B cell (primary cell): ENCODE data around the gene EIF3I. TPM values are rescaled to one million over a fixed set of nuclear protein-coding genes. Genes with fewer than 3 reads are reported as not detected.
A peak's percentile ranks its signal among the peaks of the same experiment; 100 is the strongest.

ENCODE experiments used
- ATAC-seq: fragments of 200-7000 bp; cut with Tn5 transposase; one replicate; pipeline ENCODE4 v1.10.0; 2021; ENCODE audit warnings: low read depth, mild to moderate bottlenecking, moderate number of reproducible peaks, moderate library complexity
- CTCF ChIA-PET: fragments of 350-600 bp; sonication (Branson Sonifier 250); formaldehyde crosslinking; loops from one replicate; lab custom pipeline; 2021; ENCODE audit warnings: antibody characterized with exemption, inconsistent platforms; lab: Charles Lee
- POLR2A ChIA-PET: fragments of 350-600 bp; sonication (Branson Sonifier 250); formaldehyde crosslinking; loops from one replicate; lab custom pipeline; 2021; ENCODE audit warnings: antibody characterized with exemption; lab: Charles Lee
- DNase-seq: peaks from one replicate; pipeline ENCODE4 v3.0.0; 2013
- H2AFZ ChIP-seq: 2 replicates; pipeline ENCODE4 v1.6.1; 2012; ENCODE audit warnings: mild to moderate bottlenecking, low read depth, low read length; ENCODE audit not compliant: insufficient read depth, poor library complexity, severe bottlenecking
- H3K27ac ChIP-seq, 2 donors: 1 replicate in 1 of 2; 2 replicates in 1 of 2; pipeline ENCODE4 v1.5.1; 2012 to 2013; ENCODE audit warnings: low read length in 2 of 2, mild to moderate bottlenecking in 2 of 2, moderate library complexity in 1 of 2
- H3K27me3 ChIP-seq, 4 experiments: fragments of 200-600 bp in 1 of 4; sonication (generic) in 1 of 4; replicated peaks in 1 of 4; 1 replicate in 2 of 4; 2 replicates in 2 of 4; pipeline versions ENCODE4 v1.6.1 to v1.7.0; 2013 to 2016; ENCODE audit warnings: low read length in 3 of 4, mild to moderate bottlenecking in 2 of 4, mixed read lengths in 1 of 4, moderate library complexity in 1 of 4; ENCODE audit not compliant: insufficient read depth in 4 of 4, control insufficient read depth in 3 of 4; ENCODE audit errors: control extremely low read depth in 1 of 4
- H3K36me3 ChIP-seq, 2 experiments: replicated peaks in 1 of 2; 1 replicate in 1 of 2; 2 replicates in 1 of 2; pipeline versions ENCODE4 v1.6.1 to v1.7.1; 2013; ENCODE audit warnings: low read length in 1 of 2; ENCODE audit not compliant: insufficient read depth in 2 of 2, control insufficient read depth in 1 of 2; ENCODE audit errors: control extremely low read depth in 1 of 2, extremely low read depth in 1 of 2
- H3K4me1 ChIP-seq, 2 donors: fragments of 200-600 bp in 1 of 2; sonication (generic) in 1 of 2; 1 replicate in 1 of 2; 2 replicates in 1 of 2; pipeline versions ENCODE4 v1.5.1 to v1.6.1; 2013 to 2017; ENCODE audit warnings: low read length in 2 of 2; ENCODE audit not compliant: control insufficient read depth in 2 of 2, insufficient read depth in 2 of 2
- H3K4me2 ChIP-seq: replicated peaks from 2 replicates; pipeline ENCODE3; 2012; ENCODE audit warnings: mild to moderate bottlenecking, low read depth, low read length; ENCODE audit not compliant: poor library complexity, severe bottlenecking
- H3K4me3 ChIP-seq, 5 experiments: fragments of 200-600 bp in 1 of 5; sonication (generic) in 1 of 5; 1 replicate in 3 of 5; 2 replicates in 2 of 5; pipeline versions ENCODE4 v1.5.1 to v1.7.0; 2011 to 2016; ENCODE audit warnings: low read length in 4 of 5, mild to moderate bottlenecking in 4 of 5, low read depth in 2 of 5, control low read depth in 1 of 5, moderate library complexity in 1 of 5; ENCODE audit not compliant: insufficient read depth in 1 of 5; ENCODE audit errors: control extremely low read depth in 1 of 5, extremely low read depth in 1 of 5
- H3K79me2 ChIP-seq: fragments of 200-600 bp; sonication (generic); one replicate; pipeline ENCODE4 v1.6.0; 2016; ENCODE audit warnings: low read length; ENCODE audit not compliant: control insufficient read depth, insufficient read depth
- H3K9ac ChIP-seq: fragments of 200-600 bp; sonication (generic); 2 replicates; pipeline ENCODE4 v1.6.1; 2017; ENCODE audit warnings: mild to moderate bottlenecking, low read length, moderate library complexity
- H3K9me3 ChIP-seq, 3 donors: one replicate each; pipeline versions ENCODE4 v1.6.1 to v1.7.1; 2013; ENCODE audit warnings: low read length in 2 of 3; ENCODE audit not compliant: control insufficient read depth in 2 of 3, insufficient read depth in 1 of 3; ENCODE audit errors: control extremely low read depth in 1 of 3
- H4K20me1 ChIP-seq: 2 replicates; pipeline ENCODE4 v1.6.0; 2012; ENCODE audit warnings: mild to moderate bottlenecking, low read length; ENCODE audit not compliant: insufficient read depth, control insufficient read depth, poor library complexity, severe bottlenecking
- H3K27ac Mint-ChIP-seq: one replicate; pipeline ENCODE4 v1.8.0; 2021; ENCODE audit warnings: mixed read lengths
- H3K27me3 Mint-ChIP-seq: one replicate; pipeline ENCODE4 v1.8.0; 2021; ENCODE audit warnings: mixed read lengths
- H3K4me1 Mint-ChIP-seq: one replicate; pipeline ENCODE4 v1.8.0; 2021; ENCODE audit warnings: mixed read lengths
- H3K4me3 Mint-ChIP-seq: one replicate; pipeline ENCODE4 v1.8.0; 2021; ENCODE audit warnings: mixed read lengths
- H3K9me3 Mint-ChIP-seq: one replicate; pipeline ENCODE4 v1.8.0; 2022; ENCODE audit warnings: mixed read lengths; ENCODE audit not compliant: insufficient read depth
- CTCF ChIP-seq: fragments of 200-600 bp; IDR thresholded peaks from one replicate; pipeline ENCODE4 v1.8.0; 2022; ENCODE audit warnings: antibody characterized with exemption, mild to moderate bottlenecking
- EZH2 ChIP-seq: IDR thresholded peaks from 2 replicates; pipeline ENCODE4 v1.6.1; 2012; ENCODE audit warnings: borderline replicate concordance, low read depth, mild to moderate bottlenecking, moderate library complexity, low read length; ENCODE audit not compliant: insufficient read depth, poor library complexity, severe bottlenecking
- WGBS: methylation state at CpG from one replicate; pipeline ENCODE4 v1.1.5; 2013; ENCODE audit warnings: missing lambda C conversion rate; ENCODE audit not compliant: insufficient coverage; 5-methylcytosine and 5-hydroxymethylcytosine counted together
- intact Hi-C: fragments of 100-400 bp; cut with micrococcal nuclease; formaldehyde crosslinking; loops from one replicate; pipeline ENCODE4 v1.10.0; 2022
- polyA plus RNA-seq: library from polyadenylated mRNA; depleted of rRNA; stranded (reverse); fragments of >200 nt; gene quantifications from 2 replicates; pipeline ENCODE4 v1.2.3, GENCODE V29; 2012
- total RNA-seq, 2 donors: library from RNA; stranded (reverse); fragments of 120-200 nt in 1 of 2; gene quantifications; 1 replicate in 1 of 2; 2 replicates in 1 of 2; pipeline versions ENCODE4 v1.2.3 to v1.2.4, GENCODE V29; 2013 to 2022

EIF3I gene
- total and polyA plus RNA-seq, 2 donors (not counting 1 experiment from before 2014, with no cell fraction given) = 87.0 to 130 TPM

DNA sequence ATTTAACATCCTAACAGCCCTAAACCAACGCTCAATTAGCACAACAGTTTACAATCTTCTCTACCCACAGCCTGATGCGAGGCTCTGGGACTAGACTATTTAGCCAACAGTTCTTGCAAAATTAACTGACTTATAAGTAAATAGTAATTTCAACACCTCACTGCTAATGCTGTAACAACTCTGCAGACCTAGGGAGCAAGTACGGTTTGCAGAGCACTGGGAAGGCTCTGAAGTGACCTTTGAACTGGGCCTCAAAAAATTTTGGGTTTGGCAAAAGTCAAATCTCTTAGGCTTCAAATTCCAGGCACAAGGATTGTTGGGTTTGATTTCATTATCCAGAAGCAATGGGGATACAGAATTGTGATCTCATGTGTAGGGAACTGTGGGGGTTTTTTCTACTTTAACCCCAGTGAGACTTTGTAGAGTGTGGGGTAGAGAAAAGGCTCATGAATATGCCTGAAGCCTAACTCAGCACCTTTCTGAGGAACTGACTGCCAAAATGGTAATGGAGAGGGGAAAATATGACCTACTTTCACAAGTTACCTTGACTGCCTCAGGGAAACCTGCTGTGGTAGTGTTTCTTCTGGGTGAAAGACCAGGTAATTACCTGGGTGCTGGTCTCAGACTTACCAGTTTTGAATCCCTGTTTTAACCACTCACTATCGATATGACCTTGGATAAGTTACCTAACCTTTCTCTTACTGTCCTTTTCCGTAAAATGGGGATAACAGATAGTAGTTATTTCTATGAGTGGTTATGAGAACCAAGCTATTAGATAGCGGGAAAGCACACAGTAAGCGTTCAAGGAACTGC lies 43.6 kb upstream of the EIF3I start:
- H3K27me3 ChIP-seq = no peaks in the 10 kb centered on the region
- peaks cover 34% of the 10 kb centered on the region for H3K79me2 ChIP-seq
- no peaks in the 10 kb centered on the region for H3K9me3 ChIP-seq
- peaks cover 14% of the 10 kb centered on the region for H4K20me1 ChIP-seq
- peak overlapping the region; percentile 82 for H3K9ac ChIP-seq
- peak overlapping the region; percentile 85 for H2AFZ ChIP-seq
- Mint-ChIP-seq H3K27me3 (no peaks in the 10 kb centered on the region), H3K4me3 (peak overlapping the region; percentile 96), H3K4me1 (peaks cover 29% of the 10 kb centered on the region), H3K27ac (peak overlapping the region; percentile 99), H3K9me3 (no peaks in the 10 kb centered on the region)
- H3K4me1 ChIP-seq = peaks cover 17 to 31% of the 10 kb centered on the region in 2 donors
- ChIA-PET CTCF (interaction anchor here (0.6 to 2.0 kb wide), 7 partner anchors 20 to 215 kb away, joined by 3 to 6 read pairs (median 3); partner anchors contain the start of genes BSDC1 and KPNA6), POLR2A (interaction anchor here (0.6 to 2.0 kb wide), 9 partner anchors 22 to 158 kb away, joined by 3 to 11 read pairs (median 4); partner anchors contain the start of genes CCDC28B, KPNA6, MARCKSL1 and TMEM39B)
- H3K36me3 ChIP-seq = peaks cover 0 to 12% of the 10 kb centered on the region in 2 experiments
- peak overlapping the region; percentile 76 to 90 for H3K27ac ChIP-seq
- DNase-seq (no peak), ATAC-seq (no peak)
- no peak for TF ChIP-seq CTCF
- no peak for TF ChIP-seq EZH2
- peak overlapping the region in 3 of 5 experiments; percentile 47 to 92 (median 80) for H3K4me3 ChIP-seq
- WGBS = 100% methylated on average over 2 of the region's 7 CpGs
- H3K4me2 ChIP-seq = peak overlapping the region; percentile 99
- intact Hi-C loops = loop anchor here (1.0 to 2.0 kb wide), 6 partner anchors 22 to 216 kb away; partner anchors contain the start of genes BSDC1, CCDC28B, EIF3I and IQCC

GRCh38 chr1:32179193-32179442 lies 43.1 kb upstream of the EIF3I start:
- Histone ChIP-seq H3K27ac (peak overlapping the region; percentile 76 to 90), H3K27me3 (no peaks in the 10 kb centered on the region), H3K4me3 (peak overlapping the region; percentile 47 to 92 (median 76)), H4K20me1 (peaks cover 18% of the 10 kb centered on the region), H3K79me2 (peaks cover 38% of the 10 kb centered on the region), H3K9ac (peak overlapping the region; percentile 82), H3K9me3 (no peaks in the 10 kb centered on the region), H2AFZ (peak overlapping the region; percentile 85), H3K4me1 (peaks cover 20 to 31% of the 10 kb centered on the region in 2 donors), H3K4me2 (peak overlapping the region; percentile 99), H3K36me3 (peaks cover 0 to 16% of the 10 kb centered on the region in 2 experiments)
- DNase-seq = no peak
- peaks cover 32% of the 10 kb centered on the region for H3K4me1 Mint-ChIP-seq
- 37% methylated on average over 6 of the region's 7 CpGs for WGBS
- no peak for TF ChIP-seq CTCF
- no peak for TF ChIP-seq EZH2
- CTCF ChIA-PET = interaction anchor here (0.6 to 2.0 kb wide), 9 partner anchors 20 to 215 kb away, joined by 3 to 6 read pairs (median 3); partner anchors contain the start of genes BSDC1 and KPNA6
- no peak for ATAC-seq
- no peaks in the 10 kb centered on the region for H3K27me3 Mint-ChIP-seq
- peak overlapping the region; percentile 99 for H3K27ac Mint-ChIP-seq
- POLR2A ChIA-PET = interaction anchor here (0.6 to 2.0 kb wide), 9 partner anchors 22 to 157 kb away, joined by 3 to 11 read pairs (median 4); partner anchors contain the start of genes CCDC28B, KPNA6, MARCKSL1 and TMEM39B
- peak overlapping the region; percentile 96 for H3K4me3 Mint-ChIP-seq
- intact Hi-C loops = loop anchor here (1.0 to 2.0 kb wide), 6 partner anchors 21 to 215 kb away; partner anchors contain the start of genes BSDC1, CCDC28B, EIF3I and IQCC
- H3K9me3 Mint-ChIP-seq = no peaks in the 10 kb centered on the region
